GM23338 (cell line): ENCODE measurements around the gene SDHA. TPM values are rescaled to one million over a fixed set of nuclear protein-coding genes. Genes with fewer than 3 reads are reported as not detected.

Experiments
- ATAC-seq: fragments of 200-7000 bp; cut with Tn5 transposase; 3 replicates; pipeline ENCODE4 v1.9.1; 2020
- DNase-seq: peaks from one replicate; pipeline ENCODE4 v3.0.0-alpha.2; 2015; ENCODE audit warnings: low spot score
- H2AFZ ChIP-seq: fragments of 200-600 bp; sonication (generic); 2 replicates; pipeline ENCODE4 v1.8.0; 2016; ENCODE audit warnings: antibody characterized with exemption, mild to moderate bottlenecking, moderate library complexity
- H3F3A ChIP-seq: fragments of 200-600 bp; sonication (generic); replicated peaks from 2 replicates; pipeline ENCODE4 v1.8.0; 2017; ENCODE audit warnings: antibody characterized with exemption, mixed run types, low read depth
- H3K27ac ChIP-seq: fragments of 200-600 bp; sonication (generic); 2 replicates; pipeline ENCODE4 v1.6.1; 2016; ENCODE audit warnings: low read depth
- H3K27me3 ChIP-seq: fragments of 200-600 bp; sonication (generic); 2 replicates; pipeline ENCODE4 v1.8.0; 2016; ENCODE audit warnings: mild to moderate bottlenecking, mixed run types, moderate library complexity; ENCODE audit not compliant: insufficient read depth
- H3K36me3 ChIP-seq: fragments of 200-600 bp; sonication (generic); 2 replicates; pipeline ENCODE4 v1.8.0; 2016; ENCODE audit warnings: mild to moderate bottlenecking; ENCODE audit not compliant: insufficient read depth
- H3K4me1 ChIP-seq: fragments of 200-600 bp; sonication (generic); 2 replicates; pipeline ENCODE4 v1.8.0; 2016; ENCODE audit warnings: mild to moderate bottlenecking, moderate library complexity; ENCODE audit not compliant: insufficient read depth
- H3K4me2 ChIP-seq: fragments of 200-600 bp; sonication (generic); 2 replicates; pipeline ENCODE4 v1.7.1; 2017; ENCODE audit warnings: mixed run types
- H3K4me3 ChIP-seq: fragments of 200-600 bp; sonication (generic); 2 replicates; pipeline ENCODE4 v1.6.1; 2016; ENCODE audit warnings: mixed run types
- H3K79me2 ChIP-seq: fragments of 200-600 bp; sonication (generic); replicated peaks from 2 replicates; pipeline ENCODE4 v1.8.0; 2017; ENCODE audit warnings: mild to moderate bottlenecking; ENCODE audit not compliant: insufficient read depth
- H3K9me2 ChIP-seq: fragments of 200-600 bp; sonication (generic); 2 replicates; pipeline ENCODE4 v1.8.0; 2017; ENCODE audit not compliant: insufficient read depth
- H4K20me1 ChIP-seq: fragments of 200-600 bp; sonication (generic); replicated peaks from 2 replicates; pipeline ENCODE4 v1.8.0; 2017; ENCODE audit warnings: mild to moderate bottlenecking; ENCODE audit not compliant: insufficient read depth
- H3K27ac Mint-ChIP-seq: 2 replicates; pipeline ENCODE4 v1.8.0; 2020; ENCODE audit warnings: inconsistent platforms, mild to moderate bottlenecking, moderate library complexity, mixed read lengths
- H3K27me3 Mint-ChIP-seq: 3 replicates; pipeline ENCODE4 v1.8.0; 2022; ENCODE audit warnings: low read depth, mild to moderate bottlenecking, moderate library complexity, mixed read lengths, inconsistent platforms; ENCODE audit not compliant: insufficient read depth, poor library complexity
- H3K36me3 Mint-ChIP-seq: 3 replicates; pipeline ENCODE4 v1.8.0; 2021; ENCODE audit warnings: low read depth, mild to moderate bottlenecking, inconsistent platforms, moderate library complexity, mixed read lengths
- H3K4me1 Mint-ChIP-seq: 3 replicates; pipeline ENCODE4 v1.8.0; 2020; ENCODE audit warnings: mild to moderate bottlenecking, inconsistent platforms, mixed read lengths
- H3K4me3 Mint-ChIP-seq: 3 replicates; pipeline ENCODE4 v1.8.0; 2021; ENCODE audit warnings: moderate library complexity, mild to moderate bottlenecking, inconsistent platforms, mixed read lengths
- H3K9me3 Mint-ChIP-seq: 3 replicates; pipeline ENCODE4 v1.8.0; 2020; ENCODE audit warnings: moderate library complexity, mild to moderate bottlenecking, inconsistent platforms, mixed read lengths
- CREB1 ChIP-seq: fragments of 250-450 bp; sonication (Bioruptor Pico); IDR thresholded peaks from 2 replicates; pipeline ENCODE4 v1.5.0; 2020; ENCODE audit warnings: low read depth, mild to moderate bottlenecking, moderate library complexity
- EZH2 ChIP-seq: fragments of 200-600 bp; sonication (generic); IDR thresholded peaks from one replicate; pipeline ENCODE4 v1.8.0; 2017; ENCODE audit warnings: antibody characterized with exemption, mild to moderate bottlenecking, low read depth; ENCODE audit not compliant: unreplicated experiment
- EZH2phosphoT487 ChIP-seq: fragments of 200-600 bp; sonication (generic); IDR thresholded peaks from one replicate; pipeline ENCODE4 v1.8.1; 2018; ENCODE audit warnings: antibody characterized with exemption; ENCODE audit not compliant: unreplicated experiment
- JUNB ChIP-seq: IDR thresholded peaks from one replicate; pipeline ENCODE4 v1.6.1; 2016; ENCODE audit warnings: antibody characterized with exemption; ENCODE audit not compliant: unreplicated experiment
- NANOG ChIP-seq: IDR thresholded peaks from 2 replicates; pipeline ENCODE4 v1.6.1; 2016; ENCODE audit warnings: antibody characterized with exemption, borderline replicate concordance
- POLR2AphosphoS5 ChIP-seq: IDR thresholded peaks from 2 replicates; pipeline ENCODE4 v1.6.1; 2016; ENCODE audit warnings: antibody characterized with exemption, low read depth
- STAT1 ChIP-seq: IDR thresholded peaks from one replicate; pipeline ENCODE4 v1.6.1; 2016; ENCODE audit warnings: antibody characterized with exemption; ENCODE audit not compliant: unreplicated experiment
- ZNF114 ChIP-seq: fragments of 250-450 bp; sonication (Bioruptor Pico); IDR thresholded peaks from 2 replicates; pipeline ENCODE4 v1.5.0; 2020; ENCODE audit warnings: mild to moderate bottlenecking, moderate library complexity
- ZNF331 ChIP-seq: fragments of 250-450 bp; sonication (Bioruptor Pico); IDR thresholded peaks from 2 replicates; pipeline ENCODE4 v1.5.0; 2020; ENCODE audit warnings: low read depth, mild to moderate bottlenecking, moderate library complexity
- polyA plus RNA-seq: library from polyadenylated mRNA; unstranded; fragments of >200 nt; fragmentation: Nextera tagmentation; extraction: Ambion mirVana; gene quantifications from 2 replicates; pipeline ENCODE4 v1.2.1, GENCODE V29; 2016
- total RNA-seq: library from RNA; depleted of rRNA; stranded (reverse); fragments of >200 nt; shearing (Covaris generic); gene quantifications from 2 replicates; pipeline ENCODE4 v1.2.3, GENCODE V29; 2014
- TF ChIP-seq, protein P1 (sequence below), 2 experiments: fragments of 200-600 bp in 1 of 2; sonication (generic) in 1 of 2; conservative IDR thresholded peaks; 2 replicates each; pipeline versions ENCODE4 v1.5.1 to v1.6.1; 2016 to 2017; ENCODE audit warnings: antibody characterized with exemption in 2 of 2, low read depth in 2 of 2, mild to moderate bottlenecking in 2 of 2, moderate library complexity in 1 of 2
- TF ChIP-seq, protein P2 (sequence below): IDR thresholded peaks from one replicate; pipeline ENCODE4 v1.6.1; 2018; ENCODE audit warnings: antibody characterized with exemption; ENCODE audit not compliant: unreplicated experiment
- TF ChIP-seq, protein P3 (sequence below): IDR thresholded peaks from 2 replicates; pipeline ENCODE4 v1.6.1; 2016; ENCODE audit warnings: antibody characterized with exemption
- TF ChIP-seq, protein P4 (sequence below): fragments of 250-450 bp; sonication (Bioruptor Pico); IDR thresholded peaks from 2 replicates; pipeline ENCODE4 v1.5.0; 2020; ENCODE audit warnings: mild to moderate bottlenecking, moderate library complexity

SDHA gene
- total and polyA plus RNA-seq, 2 experiments from 2014 or later, result 62.2 to 70.6 TPM

DNA sequence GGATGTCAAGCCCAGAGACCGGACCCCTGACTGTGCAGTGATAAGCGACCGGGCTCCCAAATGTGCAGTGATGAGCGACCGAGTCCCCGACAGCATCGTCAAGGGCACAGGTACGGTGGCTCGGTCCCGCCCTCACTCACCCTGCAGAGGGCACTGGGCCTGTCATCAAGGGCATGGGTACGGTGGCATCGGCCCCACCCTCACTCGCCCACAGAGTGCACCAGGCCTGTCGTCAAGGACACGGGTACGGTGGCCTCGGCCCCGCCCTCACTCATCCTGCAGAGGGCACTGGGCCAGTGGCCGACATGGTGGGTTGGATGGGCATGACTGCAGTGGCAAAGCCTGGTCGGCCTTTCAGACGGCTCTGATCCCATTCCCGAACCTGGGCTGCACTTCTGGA is 36.6 kb upstream of the SDHA start:
- no peak overlapping the region for H3K4me2 ChIP-seq
- Mint-ChIP-seq H3K4me1 (peaks cover 12% of the 10 kb centered on the region), H3K36me3 (peaks cover 33% of the 10 kb centered on the region), H3K27me3 (peaks cover 2% of the 10 kb centered on the region), H3K4me3 (no peak overlapping the region), H3K27ac (no peak overlapping the region), H3K9me3 (no peaks in the 10 kb centered on the region; the same call in 2 of the 3 replicates)
- H3K9me2 ChIP-seq, result no peaks in the 10 kb centered on the region
- peaks cover 3% of the 10 kb centered on the region; the same call in 1 of the 2 replicates for H3K36me3 ChIP-seq
- DNase-seq, result no peak
- no peaks in the 10 kb centered on the region for H3F3A ChIP-seq
- TF ChIP-seq ZNF331, result no peak
- TF ChIP-seq CREB1 (CRISPR knock-in tag), result no peak
- no peak for TF ChIP-seq JUNB
- TF ChIP-seq POLR2AphosphoS5, result no peak
- TF ChIP-seq, protein P1, sequence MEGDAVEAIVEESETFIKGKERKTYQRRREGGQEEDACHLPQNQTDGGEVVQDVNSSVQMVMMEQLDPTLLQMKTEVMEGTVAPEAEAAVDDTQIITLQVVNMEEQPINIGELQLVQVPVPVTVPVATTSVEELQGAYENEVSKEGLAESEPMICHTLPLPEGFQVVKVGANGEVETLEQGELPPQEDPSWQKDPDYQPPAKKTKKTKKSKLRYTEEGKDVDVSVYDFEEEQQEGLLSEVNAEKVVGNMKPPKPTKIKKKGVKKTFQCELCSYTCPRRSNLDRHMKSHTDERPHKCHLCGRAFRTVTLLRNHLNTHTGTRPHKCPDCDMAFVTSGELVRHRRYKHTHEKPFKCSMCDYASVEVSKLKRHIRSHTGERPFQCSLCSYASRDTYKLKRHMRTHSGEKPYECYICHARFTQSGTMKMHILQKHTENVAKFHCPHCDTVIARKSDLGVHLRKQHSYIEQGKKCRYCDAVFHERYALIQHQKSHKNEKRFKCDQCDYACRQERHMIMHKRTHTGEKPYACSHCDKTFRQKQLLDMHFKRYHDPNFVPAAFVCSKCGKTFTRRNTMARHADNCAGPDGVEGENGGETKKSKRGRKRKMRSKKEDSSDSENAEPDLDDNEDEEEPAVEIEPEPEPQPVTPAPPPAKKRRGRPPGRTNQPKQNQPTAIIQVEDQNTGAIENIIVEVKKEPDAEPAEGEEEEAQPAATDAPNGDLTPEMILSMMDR (conservative IDR thresholded peaks at IDR 0.05; ENCODE audit: low read depth in 2 of 2), result no peak
- TF ChIP-seq, protein P2, sequence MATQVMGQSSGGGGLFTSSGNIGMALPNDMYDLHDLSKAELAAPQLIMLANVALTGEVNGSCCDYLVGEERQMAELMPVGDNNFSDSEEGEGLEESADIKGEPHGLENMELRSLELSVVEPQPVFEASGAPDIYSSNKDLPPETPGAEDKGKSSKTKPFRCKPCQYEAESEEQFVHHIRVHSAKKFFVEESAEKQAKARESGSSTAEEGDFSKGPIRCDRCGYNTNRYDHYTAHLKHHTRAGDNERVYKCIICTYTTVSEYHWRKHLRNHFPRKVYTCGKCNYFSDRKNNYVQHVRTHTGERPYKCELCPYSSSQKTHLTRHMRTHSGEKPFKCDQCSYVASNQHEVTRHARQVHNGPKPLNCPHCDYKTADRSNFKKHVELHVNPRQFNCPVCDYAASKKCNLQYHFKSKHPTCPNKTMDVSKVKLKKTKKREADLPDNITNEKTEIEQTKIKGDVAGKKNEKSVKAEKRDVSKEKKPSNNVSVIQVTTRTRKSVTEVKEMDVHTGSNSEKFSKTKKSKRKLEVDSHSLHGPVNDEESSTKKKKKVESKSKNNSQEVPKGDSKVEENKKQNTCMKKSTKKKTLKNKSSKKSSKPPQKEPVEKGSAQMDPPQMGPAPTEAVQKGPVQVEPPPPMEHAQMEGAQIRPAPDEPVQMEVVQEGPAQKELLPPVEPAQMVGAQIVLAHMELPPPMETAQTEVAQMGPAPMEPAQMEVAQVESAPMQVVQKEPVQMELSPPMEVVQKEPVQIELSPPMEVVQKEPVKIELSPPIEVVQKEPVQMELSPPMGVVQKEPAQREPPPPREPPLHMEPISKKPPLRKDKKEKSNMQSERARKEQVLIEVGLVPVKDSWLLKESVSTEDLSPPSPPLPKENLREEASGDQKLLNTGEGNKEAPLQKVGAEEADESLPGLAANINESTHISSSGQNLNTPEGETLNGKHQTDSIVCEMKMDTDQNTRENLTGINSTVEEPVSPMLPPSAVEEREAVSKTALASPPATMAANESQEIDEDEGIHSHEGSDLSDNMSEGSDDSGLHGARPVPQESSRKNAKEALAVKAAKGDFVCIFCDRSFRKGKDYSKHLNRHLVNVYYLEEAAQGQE, result no peak
- TF ChIP-seq NANOG, result no peak
- TF ChIP-seq EZH2, result no peak
- TF ChIP-seq ZNF114 (CRISPR knock-in tag), result no peak
- TF ChIP-seq STAT1, result no peak
- TF ChIP-seq, protein P3, sequence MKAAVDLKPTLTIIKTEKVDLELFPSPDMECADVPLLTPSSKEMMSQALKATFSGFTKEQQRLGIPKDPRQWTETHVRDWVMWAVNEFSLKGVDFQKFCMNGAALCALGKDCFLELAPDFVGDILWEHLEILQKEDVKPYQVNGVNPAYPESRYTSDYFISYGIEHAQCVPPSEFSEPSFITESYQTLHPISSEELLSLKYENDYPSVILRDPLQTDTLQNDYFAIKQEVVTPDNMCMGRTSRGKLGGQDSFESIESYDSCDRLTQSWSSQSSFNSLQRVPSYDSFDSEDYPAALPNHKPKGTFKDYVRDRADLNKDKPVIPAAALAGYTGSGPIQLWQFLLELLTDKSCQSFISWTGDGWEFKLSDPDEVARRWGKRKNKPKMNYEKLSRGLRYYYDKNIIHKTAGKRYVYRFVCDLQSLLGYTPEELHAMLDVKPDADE, result no peak
- TF ChIP-seq EZH2phosphoT487, result no peak
- TF ChIP-seq, protein P4, sequence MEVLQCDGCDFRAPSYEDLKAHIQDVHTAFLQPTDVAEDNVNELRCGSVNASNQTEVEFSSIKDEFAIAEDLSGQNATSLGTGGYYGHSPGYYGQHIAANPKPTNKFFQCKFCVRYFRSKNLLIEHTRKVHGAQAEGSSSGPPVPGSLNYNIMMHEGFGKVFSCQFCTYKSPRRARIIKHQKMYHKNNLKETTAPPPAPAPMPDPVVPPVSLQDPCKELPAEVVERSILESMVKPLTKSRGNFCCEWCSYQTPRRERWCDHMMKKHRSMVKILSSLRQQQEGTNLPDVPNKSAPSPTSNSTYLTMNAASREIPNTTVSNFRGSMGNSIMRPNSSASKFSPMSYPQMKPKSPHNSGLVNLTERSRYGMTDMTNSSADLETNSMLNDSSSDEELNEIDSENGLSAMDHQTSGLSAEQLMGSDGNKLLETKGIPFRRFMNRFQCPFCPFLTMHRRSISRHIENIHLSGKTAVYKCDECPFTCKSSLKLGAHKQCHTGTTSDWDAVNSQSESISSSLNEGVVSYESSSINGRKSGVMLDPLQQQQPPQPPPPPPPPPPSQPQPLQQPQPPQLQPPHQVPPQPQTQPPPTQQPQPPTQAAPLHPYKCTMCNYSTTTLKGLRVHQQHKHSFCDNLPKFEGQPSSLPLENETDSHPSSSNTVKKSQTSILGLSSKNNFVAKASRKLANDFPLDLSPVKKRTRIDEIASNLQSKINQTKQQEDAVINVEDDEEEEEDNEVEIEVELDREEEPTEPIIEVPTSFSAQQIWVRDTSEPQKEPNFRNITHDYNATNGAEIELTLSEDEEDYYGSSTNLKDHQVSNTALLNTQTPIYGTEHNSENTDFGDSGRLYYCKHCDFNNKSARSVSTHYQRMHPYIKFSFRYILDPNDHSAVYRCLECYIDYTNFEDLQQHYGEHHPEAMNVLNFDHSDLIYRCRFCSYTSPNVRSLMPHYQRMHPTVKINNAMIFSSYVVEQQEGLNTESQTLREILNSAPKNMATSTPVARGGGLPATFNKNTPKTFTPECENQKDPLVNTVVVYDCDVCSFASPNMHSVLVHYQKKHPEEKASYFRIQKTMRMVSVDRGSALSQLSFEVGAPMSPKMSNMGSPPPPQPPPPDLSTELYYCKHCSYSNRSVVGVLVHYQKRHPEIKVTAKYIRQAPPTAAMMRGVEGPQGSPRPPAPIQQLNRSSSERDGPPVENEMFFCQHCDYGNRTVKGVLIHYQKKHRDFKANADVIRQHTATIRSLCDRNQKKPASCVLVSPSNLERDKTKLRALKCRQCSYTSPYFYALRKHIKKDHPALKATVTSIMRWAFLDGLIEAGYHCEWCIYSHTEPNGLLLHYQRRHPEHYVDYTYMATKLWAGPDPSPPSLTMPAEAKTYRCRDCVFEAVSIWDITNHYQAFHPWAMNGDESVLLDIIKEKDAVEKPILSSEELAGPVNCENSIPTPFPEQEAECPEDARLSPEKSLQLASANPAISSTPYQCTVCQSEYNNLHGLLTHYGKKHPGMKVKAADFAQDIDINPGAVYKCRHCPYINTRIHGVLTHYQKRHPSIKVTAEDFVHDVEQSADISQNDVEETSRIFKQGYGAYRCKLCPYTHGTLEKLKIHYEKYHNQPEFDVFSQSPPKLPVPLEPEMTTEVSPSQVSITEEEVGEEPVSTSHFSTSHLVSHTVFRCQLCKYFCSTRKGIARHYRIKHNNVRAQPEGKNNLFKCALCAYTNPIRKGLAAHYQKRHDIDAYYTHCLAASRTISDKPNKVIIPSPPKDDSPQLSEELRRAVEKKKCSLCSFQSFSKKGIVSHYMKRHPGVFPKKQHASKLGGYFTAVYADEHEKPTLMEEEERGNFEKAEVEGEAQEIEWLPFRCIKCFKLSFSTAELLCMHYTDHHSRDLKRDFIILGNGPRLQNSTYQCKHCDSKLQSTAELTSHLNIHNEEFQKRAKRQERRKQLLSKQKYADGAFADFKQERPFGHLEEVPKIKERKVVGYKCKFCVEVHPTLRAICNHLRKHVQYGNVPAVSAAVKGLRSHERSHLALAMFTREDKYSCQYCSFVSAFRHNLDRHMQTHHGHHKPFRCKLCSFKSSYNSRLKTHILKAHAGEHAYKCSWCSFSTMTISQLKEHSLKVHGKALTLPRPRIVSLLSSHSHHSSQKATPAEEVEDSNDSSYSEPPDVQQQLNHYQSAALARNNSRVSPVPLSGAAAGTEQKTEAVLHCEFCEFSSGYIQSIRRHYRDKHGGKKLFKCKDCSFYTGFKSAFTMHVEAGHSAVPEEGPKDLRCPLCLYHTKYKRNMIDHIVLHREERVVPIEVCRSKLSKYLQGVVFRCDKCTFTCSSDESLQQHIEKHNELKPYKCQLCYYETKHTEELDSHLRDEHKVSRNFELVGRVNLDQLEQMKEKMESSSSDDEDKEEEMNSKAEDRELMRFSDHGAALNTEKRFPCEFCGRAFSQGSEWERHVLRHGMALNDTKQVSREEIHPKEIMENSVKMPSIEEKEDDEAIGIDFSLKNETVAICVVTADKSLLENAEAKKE (CRISPR knock-in tag), result no peak
- H4K20me1 ChIP-seq, result no peaks in the 10 kb centered on the region; the same call in 1 of the 2 replicates
- no peaks in the 10 kb centered on the region for H3K79me2 ChIP-seq
- ATAC-seq, result no peak
- no peak overlapping the region for H3K27ac ChIP-seq
- no peak overlapping the region for H3K4me3 ChIP-seq
- H3K27me3 ChIP-seq, result no peaks in the 10 kb centered on the region
- no peaks in the 10 kb centered on the region for H3K4me1 ChIP-seq
- H2AFZ ChIP-seq, result no peak overlapping the region
